ENCODE data around the gene RAX.

DNA sequence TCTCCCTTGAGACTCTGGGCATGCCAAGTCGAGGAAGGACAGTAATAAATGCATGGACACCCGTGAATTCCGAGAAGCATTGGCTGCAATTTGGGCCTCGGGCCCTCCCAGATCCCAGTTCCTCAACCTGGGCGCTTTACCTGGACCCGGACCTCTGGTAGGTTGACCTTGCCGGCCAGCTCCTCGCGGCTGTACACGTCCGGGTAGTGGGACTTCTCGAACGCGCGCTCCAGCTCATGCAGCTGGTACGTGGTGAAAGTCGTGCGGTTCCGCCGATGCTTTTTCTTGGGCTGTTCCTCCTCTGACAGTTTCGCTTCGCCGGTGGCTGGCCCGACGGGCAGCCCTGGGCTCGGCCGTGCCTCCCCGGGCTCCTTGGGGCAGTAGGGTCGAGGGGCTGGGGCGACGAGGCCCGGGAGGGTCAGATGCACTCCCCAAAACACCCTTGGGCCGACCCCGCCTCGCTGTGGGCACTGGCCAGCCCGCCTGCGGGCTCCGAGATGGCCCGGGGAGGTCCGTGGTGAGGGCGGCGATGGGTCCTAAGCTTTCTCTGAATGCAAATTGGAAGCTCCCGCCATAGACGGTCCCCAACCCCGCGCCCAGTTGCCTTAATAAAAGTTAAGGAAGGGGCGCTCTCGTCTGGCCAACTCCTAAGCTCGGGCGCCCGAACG lies 899 bp downstream of the RAX start:
- TF ChIP-seq POLR2A (IDR thresholded peaks at IDR 0.05) = no peak
- TF ChIP-seq, protein P1, sequence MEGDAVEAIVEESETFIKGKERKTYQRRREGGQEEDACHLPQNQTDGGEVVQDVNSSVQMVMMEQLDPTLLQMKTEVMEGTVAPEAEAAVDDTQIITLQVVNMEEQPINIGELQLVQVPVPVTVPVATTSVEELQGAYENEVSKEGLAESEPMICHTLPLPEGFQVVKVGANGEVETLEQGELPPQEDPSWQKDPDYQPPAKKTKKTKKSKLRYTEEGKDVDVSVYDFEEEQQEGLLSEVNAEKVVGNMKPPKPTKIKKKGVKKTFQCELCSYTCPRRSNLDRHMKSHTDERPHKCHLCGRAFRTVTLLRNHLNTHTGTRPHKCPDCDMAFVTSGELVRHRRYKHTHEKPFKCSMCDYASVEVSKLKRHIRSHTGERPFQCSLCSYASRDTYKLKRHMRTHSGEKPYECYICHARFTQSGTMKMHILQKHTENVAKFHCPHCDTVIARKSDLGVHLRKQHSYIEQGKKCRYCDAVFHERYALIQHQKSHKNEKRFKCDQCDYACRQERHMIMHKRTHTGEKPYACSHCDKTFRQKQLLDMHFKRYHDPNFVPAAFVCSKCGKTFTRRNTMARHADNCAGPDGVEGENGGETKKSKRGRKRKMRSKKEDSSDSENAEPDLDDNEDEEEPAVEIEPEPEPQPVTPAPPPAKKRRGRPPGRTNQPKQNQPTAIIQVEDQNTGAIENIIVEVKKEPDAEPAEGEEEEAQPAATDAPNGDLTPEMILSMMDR (IDR thresholded peaks at IDR 0.05) = no peak
- TF ChIP-seq POLR2AphosphoS5 (IDR thresholded peaks at IDR 0.05; ENCODE audit: insufficient read depth in 1 of 2, low read depth in 1 of 2) = no peak
